B cell (primary cell): ENCODE data around the gene REPS2. TPM values are rescaled to one million over a fixed set of nuclear protein-coding genes. Genes with fewer than 3 reads are reported as not detected.
A peak's percentile ranks its signal among the peaks of the same experiment; 100 is the strongest.

Experiments used
- ATAC-seq: fragments of 200-7000 bp; cut with Tn5 transposase; one replicate; pipeline ENCODE4 v1.10.0; 2021; ENCODE audit warnings: low read depth, mild to moderate bottlenecking, moderate number of reproducible peaks, moderate library complexity
- CTCF ChIA-PET: fragments of 350-600 bp; sonication (Branson Sonifier 250); formaldehyde crosslinking; loops from one replicate; lab custom pipeline; 2021; ENCODE audit warnings: antibody characterized with exemption, inconsistent platforms; lab: Charles Lee
- POLR2A ChIA-PET: fragments of 350-600 bp; sonication (Branson Sonifier 250); formaldehyde crosslinking; loops from one replicate; lab custom pipeline; 2021; ENCODE audit warnings: antibody characterized with exemption; lab: Charles Lee
- DNase-seq: peaks from one replicate; pipeline ENCODE4 v3.0.0; 2013
- H2AFZ ChIP-seq: 2 replicates; pipeline ENCODE4 v1.6.1; 2012; ENCODE audit warnings: mild to moderate bottlenecking, low read depth, low read length; ENCODE audit not compliant: insufficient read depth, poor library complexity, severe bottlenecking
- H3K27ac ChIP-seq, 2 donors: 1 replicate in 1 of 2; 2 replicates in 1 of 2; pipeline ENCODE4 v1.5.1; 2012 to 2013; ENCODE audit warnings: low read length in 2 of 2, mild to moderate bottlenecking in 2 of 2, moderate library complexity in 1 of 2
- H3K27me3 ChIP-seq, 4 experiments: fragments of 200-600 bp in 1 of 4; sonication (generic) in 1 of 4; replicated peaks in 1 of 4; 1 replicate in 2 of 4; 2 replicates in 2 of 4; pipeline versions ENCODE4 v1.6.1 to v1.7.0; 2013 to 2016; ENCODE audit warnings: low read length in 3 of 4, mild to moderate bottlenecking in 2 of 4, mixed read lengths in 1 of 4, moderate library complexity in 1 of 4; ENCODE audit not compliant: insufficient read depth in 4 of 4, control insufficient read depth in 3 of 4; ENCODE audit errors: control extremely low read depth in 1 of 4
- H3K36me3 ChIP-seq, 2 experiments: replicated peaks in 1 of 2; 1 replicate in 1 of 2; 2 replicates in 1 of 2; pipeline versions ENCODE4 v1.6.1 to v1.7.1; 2013; ENCODE audit warnings: low read length in 1 of 2; ENCODE audit not compliant: insufficient read depth in 2 of 2, control insufficient read depth in 1 of 2; ENCODE audit errors: control extremely low read depth in 1 of 2, extremely low read depth in 1 of 2
- H3K4me1 ChIP-seq, 2 donors: fragments of 200-600 bp in 1 of 2; sonication (generic) in 1 of 2; 1 replicate in 1 of 2; 2 replicates in 1 of 2; pipeline versions ENCODE4 v1.5.1 to v1.6.1; 2013 to 2017; ENCODE audit warnings: low read length in 2 of 2; ENCODE audit not compliant: control insufficient read depth in 2 of 2, insufficient read depth in 2 of 2
- H3K4me2 ChIP-seq: replicated peaks from 2 replicates; pipeline ENCODE3; 2012; ENCODE audit warnings: mild to moderate bottlenecking, low read depth, low read length; ENCODE audit not compliant: poor library complexity, severe bottlenecking
- H3K4me3 ChIP-seq, 5 experiments: fragments of 200-600 bp in 1 of 5; sonication (generic) in 1 of 5; 1 replicate in 3 of 5; 2 replicates in 2 of 5; pipeline versions ENCODE4 v1.5.1 to v1.7.0; 2011 to 2016; ENCODE audit warnings: low read length in 4 of 5, mild to moderate bottlenecking in 4 of 5, low read depth in 2 of 5, control low read depth in 1 of 5, moderate library complexity in 1 of 5; ENCODE audit not compliant: insufficient read depth in 1 of 5; ENCODE audit errors: control extremely low read depth in 1 of 5, extremely low read depth in 1 of 5
- H3K79me2 ChIP-seq: fragments of 200-600 bp; sonication (generic); one replicate; pipeline ENCODE4 v1.6.0; 2016; ENCODE audit warnings: low read length; ENCODE audit not compliant: control insufficient read depth, insufficient read depth
- H3K9ac ChIP-seq: fragments of 200-600 bp; sonication (generic); 2 replicates; pipeline ENCODE4 v1.6.1; 2017; ENCODE audit warnings: mild to moderate bottlenecking, low read length, moderate library complexity
- H3K9me3 ChIP-seq, 3 donors: one replicate each; pipeline versions ENCODE4 v1.6.1 to v1.7.1; 2013; ENCODE audit warnings: low read length in 2 of 3; ENCODE audit not compliant: control insufficient read depth in 2 of 3, insufficient read depth in 1 of 3; ENCODE audit errors: control extremely low read depth in 1 of 3
- H4K20me1 ChIP-seq: 2 replicates; pipeline ENCODE4 v1.6.0; 2012; ENCODE audit warnings: mild to moderate bottlenecking, low read length; ENCODE audit not compliant: insufficient read depth, control insufficient read depth, poor library complexity, severe bottlenecking
- H3K27ac Mint-ChIP-seq: one replicate; pipeline ENCODE4 v1.8.0; 2021; ENCODE audit warnings: mixed read lengths
- H3K27me3 Mint-ChIP-seq: one replicate; pipeline ENCODE4 v1.8.0; 2021; ENCODE audit warnings: mixed read lengths
- H3K4me1 Mint-ChIP-seq: one replicate; pipeline ENCODE4 v1.8.0; 2021; ENCODE audit warnings: mixed read lengths
- H3K4me3 Mint-ChIP-seq: one replicate; pipeline ENCODE4 v1.8.0; 2021; ENCODE audit warnings: mixed read lengths
- H3K9me3 Mint-ChIP-seq: one replicate; pipeline ENCODE4 v1.8.0; 2022; ENCODE audit warnings: mixed read lengths; ENCODE audit not compliant: insufficient read depth
- CTCF ChIP-seq: fragments of 200-600 bp; IDR thresholded peaks from one replicate; pipeline ENCODE4 v1.8.0; 2022; ENCODE audit warnings: antibody characterized with exemption, mild to moderate bottlenecking
- EZH2 ChIP-seq: IDR thresholded peaks from 2 replicates; pipeline ENCODE4 v1.6.1; 2012; ENCODE audit warnings: borderline replicate concordance, low read depth, mild to moderate bottlenecking, moderate library complexity, low read length; ENCODE audit not compliant: insufficient read depth, poor library complexity, severe bottlenecking
- WGBS: methylation state at CpG from one replicate; pipeline ENCODE4 v1.1.5; 2013; ENCODE audit warnings: missing lambda C conversion rate; ENCODE audit not compliant: insufficient coverage; 5-methylcytosine and 5-hydroxymethylcytosine counted together
- intact Hi-C: fragments of 100-400 bp; cut with micrococcal nuclease; formaldehyde crosslinking; loops from one replicate; pipeline ENCODE4 v1.10.0; 2022
- polyA plus RNA-seq: library from polyadenylated mRNA; depleted of rRNA; stranded (reverse); fragments of >200 nt; gene quantifications from 2 replicates; pipeline ENCODE4 v1.2.3, GENCODE V29; 2012
- total RNA-seq, 2 donors: library from RNA; stranded (reverse); fragments of 120-200 nt in 1 of 2; gene quantifications; 1 replicate in 1 of 2; 2 replicates in 1 of 2; pipeline versions ENCODE4 v1.2.3 to v1.2.4, GENCODE V29; 2013 to 2022

REPS2 gene
- total and polyA plus RNA-seq, 2 donors (not counting 1 experiment from before 2014, with no cell fraction given) = 1.1 to 4.9 TPM

- peaks cover 0 to 2% of the 10 kb centered on the region in 2 donors for H3K4me1 ChIP-seq
- no peaks in the 10 kb centered on the region for H3K27me3 Mint-ChIP-seq
- no peak overlapping the region for H3K27ac Mint-ChIP-seq
- H3K9me3 Mint-ChIP-seq = no peaks in the 10 kb centered on the region
- ChIA-PET POLR2A (no interaction called here), CTCF (interaction anchor here (0.5 to 6.0 kb wide), 24 partner anchors 15 to 1078 kb away, joined by 3 to 100 read pairs (median 4); partner anchors contain the start of genes REPS2 and SYAP1)
- no peak overlapping the region for H3K9ac ChIP-seq
- DNase-seq = peak; percentile 61
- H3K27ac ChIP-seq = no peak overlapping the region
- no peak overlapping the region for H3K4me3 Mint-ChIP-seq
- peaks cover 2% of the 10 kb centered on the region for H3K4me1 Mint-ChIP-seq
- TF ChIP-seq EZH2 (no peak), CTCF (peak; percentile 68)
- no peak overlapping the region for H2AFZ ChIP-seq
- H3K4me2 ChIP-seq = no peak overlapping the region
- WGBS = no CpG with 5 or more reads among the region's 5 CpGs
- intact Hi-C loops = loop anchor here (1.0 kb wide), 1 partner anchor 163 kb away; no protein-coding TSS in a partner anchor
- no peaks in the 10 kb centered on the region for H3K27me3 ChIP-seq
- no peaks in the 10 kb centered on the region for H3K79me2 ChIP-seq
- H3K36me3 ChIP-seq = no peaks in the 10 kb centered on the region
- no peaks in the 10 kb centered on the region for H3K9me3 ChIP-seq
- H3K4me3 ChIP-seq = no peak overlapping the region
- peak; percentile 45 for ATAC-seq
- no peaks in the 10 kb centered on the region for H4K20me1 ChIP-seq
These were observed 100.1 kb downstream of the REPS2 start for GRCh38 chrX:17046478-17047097.

- Histone ChIP-seq H3K36me3 (no peaks in the 10 kb centered on the region), H3K27me3 (no peaks in the 10 kb centered on the region), H3K9me3 (no peaks in the 10 kb centered on the region), H3K4me3 (no peak overlapping the region), H3K27ac (no peak overlapping the region), H3K4me2 (no peak overlapping the region), H3K9ac (no peak overlapping the region), H3K79me2 (no peaks in the 10 kb centered on the region), H4K20me1 (no peaks in the 10 kb centered on the region), H2AFZ (no peak overlapping the region), H3K4me1 (peaks cover 0 to 2% of the 10 kb centered on the region in 2 donors)
- TF ChIP-seq EZH2 = no peak
- no peak for TF ChIP-seq CTCF
- CTCF ChIA-PET = interaction anchor here (0.5 to 6.0 kb wide), 18 partner anchors 15 to 1079 kb away, joined by 3 to 100 read pairs (median 4); partner anchors contain the start of genes REPS2 and SYAP1
- intact Hi-C loops = no loop called here
- POLR2A ChIA-PET = no interaction called here
- DNase-seq (no peak), ATAC-seq (no peak)
- Mint-ChIP-seq H3K4me3 (no peak overlapping the region), H3K27ac (no peak overlapping the region), H3K9me3 (no peaks in the 10 kb centered on the region), H3K27me3 (no peaks in the 10 kb centered on the region), H3K4me1 (peaks cover 2% of the 10 kb centered on the region)
- WGBS = 60% methylated on average over 2 of the region's 7 CpGs
These were observed 100.8 kb downstream of the REPS2 start for GRCh38 chrX:17047224-17047623.
